Adrenal gland (tissue), 5 donors: ENCODE data around the gene TNS3.

ENCODE experiments used
- CTCF ChIP-seq, 6 experiments: fragments of 450-650 bp in 4 of 6; fragments of 200-600 bp in 2 of 6; sonication (generic) in 1 of 6; IDR thresholded peaks; 1 replicate in 5 of 6; 2 replicates in 1 of 6; pipeline versions ENCODE4 v1.5.1 to v1.8.0; 2016 to 2021; ENCODE audit warnings: antibody characterized with exemption in 6 of 6, mild to moderate bottlenecking in 2 of 6, moderate library complexity in 1 of 6
- POLR2A ChIP-seq, 2 donors: fragments of 450-650 bp; IDR thresholded peaks; one replicate each; pipeline ENCODE4 v1.6.1; 2017; ENCODE audit warnings: antibody characterized with exemption in 2 of 2, mild to moderate bottlenecking in 2 of 2, moderate library complexity in 1 of 2
- donor health status: DM: no; HTN: no; CAD: no.

GRCh38 chr7:47488201-47488968 is 93.5 kb downstream of the TNS3 start:
- TF ChIP-seq CTCF (IDR thresholded peaks at IDR 0.05) (no peak), POLR2A (IDR thresholded peaks at IDR 0.05) (no peak)
